K562 (cell line): ENCODE data around the gene IDH1. TPM values are rescaled to one million over a fixed set of nuclear protein-coding genes. Genes with fewer than 3 reads are reported as not detected.

Source experiments
- ERF ChIP-seq: fragments of 450-650 bp; formaldehyde crosslinking; IDR thresholded peaks from 2 replicates; pipeline ENCODE4 v1.4.0; 2020; ENCODE audit warnings: mild to moderate bottlenecking, mixed read lengths
- KHSRP ChIP-seq: fragments of 450-650 bp; IDR thresholded peaks from 2 replicates; pipeline ENCODE4 v1.6.1; 2017
- KLF10 ChIP-seq: fragments of 250-450 bp; sonication (Bioruptor Pico); IDR thresholded peaks from 2 replicates; pipeline ENCODE4 v1.6.1; 2021; ENCODE audit warnings: matching md5 sums
- MAFF ChIP-seq: IDR thresholded peaks from 2 replicates; pipeline ENCODE4 v1.6.1; 2012; ENCODE audit warnings: low read length, improper control_type of control experiment
- NFE2L1 ChIP-seq: fragments of 450-650 bp; IDR thresholded peaks from 2 replicates; pipeline ENCODE4 v1.6.1; 2016; ENCODE audit warnings: missing genetic modification characterization, low read depth, mild to moderate bottlenecking, missing compliant biosample characterization, moderate library complexity, borderline replicate concordance
- PHF8 ChIP-seq: fragments of 200-600 bp; sonication (generic); IDR thresholded peaks from 2 replicates; pipeline ENCODE4 v1.6.1; 2012; ENCODE audit warnings: mixed run types, mild to moderate bottlenecking, inconsistent platforms, low read length, moderate library complexity, borderline replicate concordance
- POLR2G ChIP-seq: fragments of 200-400 bp; formaldehyde crosslinking; IDR thresholded peaks from 2 replicates; pipeline ENCODE4 v1.6.1; 2017; ENCODE audit warnings: low read depth, mild to moderate bottlenecking, antibody characterized with exemption, low read length, moderate library complexity
- RBM14 ChIP-seq: fragments of 200-400 bp; formaldehyde crosslinking; IDR thresholded peaks from 2 replicates; pipeline ENCODE4 v1.6.1; 2018; ENCODE audit warnings: low read depth, mild to moderate bottlenecking, low read length, moderate library complexity, borderline replicate concordance; ENCODE audit not compliant: insufficient read depth
- REST ChIP-seq, 2 experiments: fragments of 450-650 bp; formaldehyde crosslinking in 1 of 2; IDR thresholded peaks; 2 replicates each; pipeline versions ENCODE4 v1.4.0 to v1.6.1; 2014 to 2020; ENCODE audit warnings: mild to moderate bottlenecking in 2 of 2, borderline replicate concordance in 1 of 2, low read depth in 1 of 2
- TBL1XR1 ChIP-seq, 2 experiments: IDR thresholded peaks; 2 replicates each; pipeline ENCODE4 v1.6.1; 2012; ENCODE audit warnings: improper control_type of control experiment in 2 of 2, low read length in 2 of 2, mild to moderate bottlenecking in 1 of 2
- ZBTB9 ChIP-seq: fragments of 450-650 bp; formaldehyde crosslinking; IDR thresholded peaks from 2 replicates; pipeline ENCODE4 v1.4.0; 2020; ENCODE audit warnings: mild to moderate bottlenecking, moderate library complexity
- ZMIZ1 ChIP-seq, 2 experiments: fragments of 150-350 bp in 1 of 2; IDR thresholded peaks; 2 replicates each; pipeline ENCODE4 v1.6.1; 2012 to 2016; ENCODE audit warnings: low read depth in 2 of 2, low read length in 2 of 2, mild to moderate bottlenecking in 1 of 2, moderate library complexity in 1 of 2
- ZNF431 ChIP-seq: sonication (generic); formaldehyde crosslinking; IDR thresholded peaks from 2 replicates; pipeline ENCODE4 v1.8.0; 2022; ENCODE audit warnings: mild to moderate bottlenecking, missing genetic modification reagents
- polyA plus RNA-seq, 8 experiments: library from polyadenylated mRNA; depleted of rRNA in 4 of 8; stranded (reverse) in 5 of 8; unstranded in 3 of 8; fragments of >200 nt; fragmentation: Nextera tagmentation in 2 of 8; fragmentation: Illumina TruSeq in 1 of 8; extraction: Ambion mirVana in 2 of 8; extraction: Trizol in 1 of 8; gene quantifications; 2 replicates each; pipeline versions ENCODE4 v1.2.1 to v1.2.3, GENCODE V29; 2011 to 2014; ENCODE audit warnings: inconsistent platforms in 1 of 8, missing spikeins in 1 of 8
- total RNA-seq, 7 experiments: library from RNA; depleted of rRNA in 6 of 7; stranded (reverse); fragments of >200 nt in 6 of 7; fragmentation: Illumina TruSeq in 2 of 7; extraction: Trizol in 2 of 7; gene quantifications; 2 replicates each; pipeline versions ENCODE4 v1.2.1 to v1.2.3, GENCODE V29; 2011 to 2021; ENCODE audit warnings: low replicate concordance in 1 of 7

Gene IDH1
- total and polyA plus RNA-seq, 9 of the 15 experiments (the other 6 are each of a cell fraction or from before 2014, with no cell fraction given): 61.9 to 194 (median 101) TPM

GRCh38 chr2:208265801-208266552 is 11.1 kb upstream of the IDH1 start, which contains the start of gene PIKFYVE (continued):
- peak in 1 of 2 experiments; percentile 90; a peak in 2 of 4 replicates for TF ChIP-seq ZMIZ1 (IDR thresholded peaks at IDR 0.05; ENCODE audit: low read depth in 2 of 2, low read length in 2 of 2)
- TF ChIP-seq TBL1XR1 (IDR thresholded peaks at IDR 0.05; ENCODE audit: low read length in 2 of 2): 0 out of 4 replicates have a peak, but pooled peaks of 1 of the 2 experiments have one; percentile 18
- TF ChIP-seq ZBTB9 (CRISPR knock-in tag): no peak; the same call in 1 of the 2 replicates
- TF ChIP-seq ZNF431 (CRISPR knock-in tag): no peak
- TF ChIP-seq REST (IDR thresholded peaks at IDR 0.05; ENCODE audit: borderline replicate concordance): peak; percentile 93
- TF ChIP-seq REST (CRISPR knock-in tag; IDR thresholded peaks at IDR 0.05; ENCODE audit: low read depth): no peak
- no peak for TF ChIP-seq KLF10 (CRISPR knock-in tag)
- 0 out of 2 replicates have a peak, but pooled peaks have one; percentile 33 for TF ChIP-seq ERF
- TF ChIP-seq KHSRP: no peak
- TF ChIP-seq MAFF: no peak
- TF ChIP-seq PHF8: peak; percentile 69; the same call in 1 of the 2 replicates
- no peak for TF ChIP-seq NFE2L1 (tag)
- TF ChIP-seq RBM14: no peak
- TF ChIP-seq POLR2G: peak; percentile 90
